HG03521 (cell line): ENCODE data around the gene UGT1A10.
"Not testable (repeated sequence)": the region's sequence is repeated elsewhere in the genome, so short reads cannot be mapped to it uniquely, and the experiment has no call there.

Source experiments
- ATAC-seq: cut with Tn5 transposase; IDR thresholded peaks from one replicate; pipeline ENCODE4 v1.9.1; 2021; ENCODE audit warnings: mild to moderate bottlenecking, moderate library complexity; ENCODE audit not compliant: unreplicated experiment

The UGT1A10 gene

GRCh38 chr2:233655043-233655442 lies 18.8 kb downstream of the UGT1A10 start:
- no peak for ATAC-seq

GRCh38 chr2:233655943-233656342 lies 19.7 kb downstream of the UGT1A10 start:
- not testable (repeated sequence) for ATAC-seq

GRCh38 chr2:233656443-233656842 lies 20.2 kb downstream of the UGT1A10 start:
- ATAC-seq, result no peak

- ATAC-seq, result no peak
These were observed 22.4 kb downstream of the UGT1A10 start for GRCh38 chr2:233658610-233659009.

- no peak for ATAC-seq
These were observed 27.7 kb downstream of the UGT1A10 start for GRCh38 chr2:233663911-233664310.

- no peak for ATAC-seq
These were observed 32.5 kb downstream of the UGT1A10 start for GRCh38 chr2:233668605-233669260.

GRCh38 chr2:233671290-233672161 lies 35.3 kb downstream of the UGT1A10 start, which contains the start of gene UGT1A9:
TSS of gene UGT1A9 (plus strand) at chr2:233671898. CDS start at chr2:233671935, 37 bp downstream.
- ATAC-seq, result no peak

GRCh38 chr2:233672886-233673285 lies 36.6 kb downstream of the UGT1A10 start:
- no peak for ATAC-seq

GRCh38 chr2:233673896-233674295 lies 37.6 kb downstream of the UGT1A10 start:
- no peak for ATAC-seq

GRCh38 chr2:233674314-233674713 lies 38.1 kb downstream of the UGT1A10 start:
- ATAC-seq, result no peak

GRCh38 chr2:233674995-233675394 lies 38.7 kb downstream of the UGT1A10 start:
- no peak for ATAC-seq

- ATAC-seq, result no peak
These were observed 39.8 kb downstream of the UGT1A10 start for GRCh38 chr2:233676046-233676445.

- ATAC-seq, result no peak
These were observed 42.9 kb downstream of the UGT1A10 start for GRCh38 chr2:233679196-233679595.

GRCh38 chr2:233680361-233681045 lies 44.3 kb downstream of the UGT1A10 start:
- ATAC-seq, result no peak

- ATAC-seq, result no peak
These were observed 45.4 kb downstream of the UGT1A10 start, which contains the start of gene UGT1A7 for GRCh38 chr2:233681521-233682099. TSS of gene UGT1A7 (plus strand) at chr2:233681901. CDS start at chr2:233681938, 37 bp downstream.

GRCh38 chr2:233684640-233685039 lies 48.4 kb downstream of the UGT1A10 start:
- ATAC-seq, result no peak

- ATAC-seq, result no peak
These were observed 50.7 kb downstream of the UGT1A10 start for GRCh38 chr2:233686928-233687327.

- ATAC-seq, result no peak
These were observed 52.1 kb downstream of the UGT1A10 start for GRCh38 chr2:233688341-233688740.

- no peak for ATAC-seq
These were observed 52.8 kb downstream of the UGT1A10 start for GRCh38 chr2:233689031-233689430.

GRCh38 chr2:233689501-233689900 lies 53.3 kb downstream of the UGT1A10 start:
- no peak for ATAC-seq

GRCh38 chr2:233690444-233690843 lies 54.2 kb downstream of the UGT1A10 start:
- no peak for ATAC-seq
